PFSK-1 (cell line): ENCODE measurements around the gene IGF2BP3.

Experiments used
- FOXP2 ChIP-seq: optimal IDR thresholded peaks from 2 replicates; pipeline ENCODE3; 2011; ENCODE audit warnings: borderline replicate concordance, control low read depth, inconsistent platforms; ENCODE audit not compliant: insufficient read depth; ENCODE audit errors: extremely low read length, extremely low read depth
- POLR2AphosphoS5 ChIP-seq: IDR thresholded peaks from 2 replicates; pipeline ENCODE4 v1.6.1; 2012; ENCODE audit warnings: low read depth, mild to moderate bottlenecking, control low read depth, low read length, moderate library complexity
- SIN3A ChIP-seq: IDR thresholded peaks from 2 replicates; pipeline ENCODE4 v1.6.1; 2012; ENCODE audit warnings: mild to moderate bottlenecking, low read length, moderate library complexity, borderline replicate concordance; ENCODE audit not compliant: insufficient read depth
- TAF1 ChIP-seq: IDR thresholded peaks from 2 replicates; pipeline ENCODE4 v1.6.1; 2012; ENCODE audit warnings: low read length, control low read depth, borderline replicate concordance; ENCODE audit not compliant: insufficient read depth
- TF ChIP-seq, protein P1 (sequence below), 2 experiments: IDR thresholded peaks; 2 replicates each; pipeline versions ENCODE4 v1.6.1 to v1.8.0; 2011 to 2012; ENCODE audit warnings: low read depth in 2 of 2, low read length in 2 of 2, control low read depth in 1 of 2, inconsistent platforms in 1 of 2, mild to moderate bottlenecking in 1 of 2, moderate library complexity in 1 of 2; ENCODE audit not compliant: insufficient read depth in 1 of 2

- TF ChIP-seq POLR2AphosphoS5 (no peak), TAF1 (no peak), SIN3A (no peak), FOXP2 (no peak)
- TF ChIP-seq, protein P1, sequence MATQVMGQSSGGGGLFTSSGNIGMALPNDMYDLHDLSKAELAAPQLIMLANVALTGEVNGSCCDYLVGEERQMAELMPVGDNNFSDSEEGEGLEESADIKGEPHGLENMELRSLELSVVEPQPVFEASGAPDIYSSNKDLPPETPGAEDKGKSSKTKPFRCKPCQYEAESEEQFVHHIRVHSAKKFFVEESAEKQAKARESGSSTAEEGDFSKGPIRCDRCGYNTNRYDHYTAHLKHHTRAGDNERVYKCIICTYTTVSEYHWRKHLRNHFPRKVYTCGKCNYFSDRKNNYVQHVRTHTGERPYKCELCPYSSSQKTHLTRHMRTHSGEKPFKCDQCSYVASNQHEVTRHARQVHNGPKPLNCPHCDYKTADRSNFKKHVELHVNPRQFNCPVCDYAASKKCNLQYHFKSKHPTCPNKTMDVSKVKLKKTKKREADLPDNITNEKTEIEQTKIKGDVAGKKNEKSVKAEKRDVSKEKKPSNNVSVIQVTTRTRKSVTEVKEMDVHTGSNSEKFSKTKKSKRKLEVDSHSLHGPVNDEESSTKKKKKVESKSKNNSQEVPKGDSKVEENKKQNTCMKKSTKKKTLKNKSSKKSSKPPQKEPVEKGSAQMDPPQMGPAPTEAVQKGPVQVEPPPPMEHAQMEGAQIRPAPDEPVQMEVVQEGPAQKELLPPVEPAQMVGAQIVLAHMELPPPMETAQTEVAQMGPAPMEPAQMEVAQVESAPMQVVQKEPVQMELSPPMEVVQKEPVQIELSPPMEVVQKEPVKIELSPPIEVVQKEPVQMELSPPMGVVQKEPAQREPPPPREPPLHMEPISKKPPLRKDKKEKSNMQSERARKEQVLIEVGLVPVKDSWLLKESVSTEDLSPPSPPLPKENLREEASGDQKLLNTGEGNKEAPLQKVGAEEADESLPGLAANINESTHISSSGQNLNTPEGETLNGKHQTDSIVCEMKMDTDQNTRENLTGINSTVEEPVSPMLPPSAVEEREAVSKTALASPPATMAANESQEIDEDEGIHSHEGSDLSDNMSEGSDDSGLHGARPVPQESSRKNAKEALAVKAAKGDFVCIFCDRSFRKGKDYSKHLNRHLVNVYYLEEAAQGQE (IDR thresholded peaks at IDR 0.05; ENCODE audit: insufficient read depth in 1 of 2, low read depth in 2 of 2, low read length in 2 of 2): no peak
Measured at GRCh38 chr7:23486002-23486773, 15.9 kb upstream of the IGF2BP3 start.
